B cell (primary cell): ENCODE measurements around the gene PCGF1. TPM values are rescaled to one million over a fixed set of nuclear protein-coding genes. Genes with fewer than 3 reads are reported as not detected.

ENCODE experiments used
- ATAC-seq: fragments of 200-7000 bp; cut with Tn5 transposase; one replicate; pipeline ENCODE4 v1.10.0; 2021; ENCODE audit warnings: low read depth, mild to moderate bottlenecking, moderate number of reproducible peaks, moderate library complexity
- CTCF ChIA-PET: fragments of 350-600 bp; sonication (Branson Sonifier 250); formaldehyde crosslinking; loops from one replicate; lab custom pipeline; 2021; ENCODE audit warnings: antibody characterized with exemption, inconsistent platforms; lab: Charles Lee
- POLR2A ChIA-PET: fragments of 350-600 bp; sonication (Branson Sonifier 250); formaldehyde crosslinking; loops from one replicate; lab custom pipeline; 2021; ENCODE audit warnings: antibody characterized with exemption; lab: Charles Lee
- DNase-seq: peaks from one replicate; pipeline ENCODE4 v3.0.0; 2013
- H2AFZ ChIP-seq: 2 replicates; pipeline ENCODE4 v1.6.1; 2012; ENCODE audit warnings: mild to moderate bottlenecking, low read depth, low read length; ENCODE audit not compliant: insufficient read depth, poor library complexity, severe bottlenecking
- H3K27ac ChIP-seq, 2 donors: 1 replicate in 1 of 2; 2 replicates in 1 of 2; pipeline ENCODE4 v1.5.1; 2012 to 2013; ENCODE audit warnings: low read length in 2 of 2, mild to moderate bottlenecking in 2 of 2, moderate library complexity in 1 of 2
- H3K27me3 ChIP-seq, 4 experiments: fragments of 200-600 bp in 1 of 4; sonication (generic) in 1 of 4; replicated peaks in 1 of 4; 1 replicate in 2 of 4; 2 replicates in 2 of 4; pipeline versions ENCODE4 v1.6.1 to v1.7.0; 2013 to 2016; ENCODE audit warnings: low read length in 3 of 4, mild to moderate bottlenecking in 2 of 4, mixed read lengths in 1 of 4, moderate library complexity in 1 of 4; ENCODE audit not compliant: insufficient read depth in 4 of 4, control insufficient read depth in 3 of 4; ENCODE audit errors: control extremely low read depth in 1 of 4
- H3K36me3 ChIP-seq, 2 experiments: replicated peaks in 1 of 2; 1 replicate in 1 of 2; 2 replicates in 1 of 2; pipeline versions ENCODE4 v1.6.1 to v1.7.1; 2013; ENCODE audit warnings: low read length in 1 of 2; ENCODE audit not compliant: insufficient read depth in 2 of 2, control insufficient read depth in 1 of 2; ENCODE audit errors: control extremely low read depth in 1 of 2, extremely low read depth in 1 of 2
- H3K4me1 ChIP-seq, 2 donors: fragments of 200-600 bp in 1 of 2; sonication (generic) in 1 of 2; 1 replicate in 1 of 2; 2 replicates in 1 of 2; pipeline versions ENCODE4 v1.5.1 to v1.6.1; 2013 to 2017; ENCODE audit warnings: low read length in 2 of 2; ENCODE audit not compliant: control insufficient read depth in 2 of 2, insufficient read depth in 2 of 2
- H3K4me2 ChIP-seq: replicated peaks from 2 replicates; pipeline ENCODE3; 2012; ENCODE audit warnings: mild to moderate bottlenecking, low read depth, low read length; ENCODE audit not compliant: poor library complexity, severe bottlenecking
- H3K4me3 ChIP-seq, 5 experiments: fragments of 200-600 bp in 1 of 5; sonication (generic) in 1 of 5; 1 replicate in 3 of 5; 2 replicates in 2 of 5; pipeline versions ENCODE4 v1.5.1 to v1.7.0; 2011 to 2016; ENCODE audit warnings: low read length in 4 of 5, mild to moderate bottlenecking in 4 of 5, low read depth in 2 of 5, control low read depth in 1 of 5, moderate library complexity in 1 of 5; ENCODE audit not compliant: insufficient read depth in 1 of 5; ENCODE audit errors: control extremely low read depth in 1 of 5, extremely low read depth in 1 of 5
- H3K79me2 ChIP-seq: fragments of 200-600 bp; sonication (generic); one replicate; pipeline ENCODE4 v1.6.0; 2016; ENCODE audit warnings: low read length; ENCODE audit not compliant: control insufficient read depth, insufficient read depth
- H3K9ac ChIP-seq: fragments of 200-600 bp; sonication (generic); 2 replicates; pipeline ENCODE4 v1.6.1; 2017; ENCODE audit warnings: mild to moderate bottlenecking, low read length, moderate library complexity
- H3K9me3 ChIP-seq, 3 donors: one replicate each; pipeline versions ENCODE4 v1.6.1 to v1.7.1; 2013; ENCODE audit warnings: low read length in 2 of 3; ENCODE audit not compliant: control insufficient read depth in 2 of 3, insufficient read depth in 1 of 3; ENCODE audit errors: control extremely low read depth in 1 of 3
- H4K20me1 ChIP-seq: 2 replicates; pipeline ENCODE4 v1.6.0; 2012; ENCODE audit warnings: mild to moderate bottlenecking, low read length; ENCODE audit not compliant: insufficient read depth, control insufficient read depth, poor library complexity, severe bottlenecking
- H3K27ac Mint-ChIP-seq: one replicate; pipeline ENCODE4 v1.8.0; 2021; ENCODE audit warnings: mixed read lengths
- H3K27me3 Mint-ChIP-seq: one replicate; pipeline ENCODE4 v1.8.0; 2021; ENCODE audit warnings: mixed read lengths
- H3K4me1 Mint-ChIP-seq: one replicate; pipeline ENCODE4 v1.8.0; 2021; ENCODE audit warnings: mixed read lengths
- H3K4me3 Mint-ChIP-seq: one replicate; pipeline ENCODE4 v1.8.0; 2021; ENCODE audit warnings: mixed read lengths
- H3K9me3 Mint-ChIP-seq: one replicate; pipeline ENCODE4 v1.8.0; 2022; ENCODE audit warnings: mixed read lengths; ENCODE audit not compliant: insufficient read depth
- EZH2 ChIP-seq: IDR thresholded peaks from 2 replicates; pipeline ENCODE4 v1.6.1; 2012; ENCODE audit warnings: borderline replicate concordance, low read depth, mild to moderate bottlenecking, moderate library complexity, low read length; ENCODE audit not compliant: insufficient read depth, poor library complexity, severe bottlenecking
- WGBS: methylation state at CpG from one replicate; pipeline ENCODE4 v1.1.5; 2013; ENCODE audit warnings: missing lambda C conversion rate; ENCODE audit not compliant: insufficient coverage; 5-methylcytosine and 5-hydroxymethylcytosine counted together
- intact Hi-C: fragments of 100-400 bp; cut with micrococcal nuclease; formaldehyde crosslinking; loops from one replicate; pipeline ENCODE4 v1.10.0; 2022
- polyA plus RNA-seq: library from polyadenylated mRNA; depleted of rRNA; stranded (reverse); fragments of >200 nt; gene quantifications from 2 replicates; pipeline ENCODE4 v1.2.3, GENCODE V29; 2012
- total RNA-seq, 2 donors: library from RNA; stranded (reverse); fragments of 120-200 nt in 1 of 2; gene quantifications; 1 replicate in 1 of 2; 2 replicates in 1 of 2; pipeline versions ENCODE4 v1.2.3 to v1.2.4, GENCODE V29; 2013 to 2022
- TF ChIP-seq, protein P1 (sequence below): fragments of 200-600 bp; IDR thresholded peaks from one replicate; pipeline ENCODE4 v1.8.0; 2022; ENCODE audit warnings: antibody characterized with exemption, mild to moderate bottlenecking

The PCGF1 gene
- total and polyA plus RNA-seq, 2 donors (not counting 1 experiment from before 2014, with no cell fraction given) = 21.9 to 40.1 TPM

DNA sequence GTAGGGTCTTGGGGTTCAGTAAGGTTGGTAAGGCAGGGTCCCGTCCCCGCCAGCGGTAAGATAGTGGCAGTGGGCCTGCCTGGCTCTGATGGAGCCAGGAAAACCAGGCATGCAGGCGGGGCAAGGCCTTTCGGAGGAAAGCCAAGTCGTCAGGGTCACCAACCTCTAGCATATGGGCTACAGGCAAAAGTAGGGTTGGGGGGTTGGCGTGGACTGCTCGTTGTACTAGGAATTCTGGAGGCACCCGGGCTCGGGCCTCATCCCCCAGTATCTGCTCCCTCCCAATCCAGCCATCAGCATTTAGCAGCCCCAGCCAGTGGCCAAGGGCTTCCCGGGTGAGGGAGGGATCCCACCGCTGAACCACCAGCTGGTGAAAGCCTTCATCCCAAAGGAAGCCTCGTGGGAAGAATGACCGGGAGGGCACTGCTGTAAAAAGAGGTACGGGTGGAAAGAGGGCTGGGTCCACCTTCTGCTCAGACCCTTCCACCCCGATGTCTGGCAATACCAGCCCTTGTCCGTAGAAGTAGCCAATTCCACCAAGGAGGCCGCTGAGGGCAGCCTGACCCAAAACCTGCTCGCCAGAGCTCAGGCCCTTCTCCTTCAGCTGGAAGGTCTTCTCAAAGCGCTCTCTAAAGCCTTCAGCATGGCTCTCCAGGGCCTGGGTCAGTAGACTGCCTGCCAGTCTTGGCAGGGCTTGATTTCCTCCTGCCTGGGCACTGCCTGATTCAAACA is 45.3 kb downstream of the PCGF1 start:
- DNase-seq = peak; percentile 13

More for the DNA sequence above, 45.3 kb downstream of the PCGF1 start:
- Histone ChIP-seq H4K20me1 (peaks cover 16% of the 10 kb centered on the region), H3K27me3 (no peaks in the 10 kb centered on the region), H3K36me3 (peaks cover 0 to 20% of the 10 kb centered on the region in 2 experiments), H2AFZ (no peak overlapping the region), H3K9me3 (no peaks in the 10 kb centered on the region), H3K9ac (no peak overlapping the region), H3K79me2 (peaks cover 44% of the 10 kb centered on the region), H3K4me2 (no peak overlapping the region), H3K4me1 (peaks cover 20 to 29% of the 10 kb centered on the region in 2 donors), H3K27ac (no peak overlapping the region), H3K4me3 (no peak overlapping the region)
- Mint-ChIP-seq H3K27me3 (no peaks in the 10 kb centered on the region), H3K9me3 (no peaks in the 10 kb centered on the region), H3K4me1 (peaks cover 43% of the 10 kb centered on the region), H3K4me3 (no peak overlapping the region), H3K27ac (peak overlapping the region; percentile 65)
- POLR2A ChIA-PET = interaction anchor here (0.5 to 0.6 kb wide), 2 partner anchors 12 to 281 kb away, joined by 3 to 8 read pairs; no protein-coding TSS in a partner anchor
- CTCF ChIA-PET = no interaction called here
- intact Hi-C loops = no loop called here
- 97% methylated on average over 16 of the region's 20 CpGs for WGBS
- TF ChIP-seq EZH2 = no peak
- TF ChIP-seq, protein P1, sequence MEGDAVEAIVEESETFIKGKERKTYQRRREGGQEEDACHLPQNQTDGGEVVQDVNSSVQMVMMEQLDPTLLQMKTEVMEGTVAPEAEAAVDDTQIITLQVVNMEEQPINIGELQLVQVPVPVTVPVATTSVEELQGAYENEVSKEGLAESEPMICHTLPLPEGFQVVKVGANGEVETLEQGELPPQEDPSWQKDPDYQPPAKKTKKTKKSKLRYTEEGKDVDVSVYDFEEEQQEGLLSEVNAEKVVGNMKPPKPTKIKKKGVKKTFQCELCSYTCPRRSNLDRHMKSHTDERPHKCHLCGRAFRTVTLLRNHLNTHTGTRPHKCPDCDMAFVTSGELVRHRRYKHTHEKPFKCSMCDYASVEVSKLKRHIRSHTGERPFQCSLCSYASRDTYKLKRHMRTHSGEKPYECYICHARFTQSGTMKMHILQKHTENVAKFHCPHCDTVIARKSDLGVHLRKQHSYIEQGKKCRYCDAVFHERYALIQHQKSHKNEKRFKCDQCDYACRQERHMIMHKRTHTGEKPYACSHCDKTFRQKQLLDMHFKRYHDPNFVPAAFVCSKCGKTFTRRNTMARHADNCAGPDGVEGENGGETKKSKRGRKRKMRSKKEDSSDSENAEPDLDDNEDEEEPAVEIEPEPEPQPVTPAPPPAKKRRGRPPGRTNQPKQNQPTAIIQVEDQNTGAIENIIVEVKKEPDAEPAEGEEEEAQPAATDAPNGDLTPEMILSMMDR = no peak
- no peak for ATAC-seq
